ENCODE data around the gene SLC25A33.

The SLC25A33 gene

DNA sequence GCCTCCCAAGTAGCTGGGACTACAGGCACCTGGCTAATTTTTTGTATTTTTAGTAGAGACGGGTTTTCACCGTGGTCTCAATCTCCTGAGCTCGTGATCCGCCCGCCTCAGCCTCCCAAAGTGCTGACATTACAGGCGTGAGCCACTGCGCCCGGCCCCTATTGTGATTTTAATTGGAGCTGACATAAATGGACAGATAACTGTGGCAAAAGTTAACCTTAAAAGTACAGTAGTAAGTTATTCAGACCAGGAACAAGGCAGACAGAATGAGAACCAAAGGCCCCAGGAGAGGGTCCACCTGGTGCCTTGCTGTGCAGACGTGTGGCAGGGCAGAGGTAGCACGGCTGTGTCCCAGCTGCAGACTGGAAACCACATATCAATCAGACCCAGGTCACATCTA is 60.5 kb downstream of the SLC25A33 start:
- DNase-seq = no peak

DNA sequence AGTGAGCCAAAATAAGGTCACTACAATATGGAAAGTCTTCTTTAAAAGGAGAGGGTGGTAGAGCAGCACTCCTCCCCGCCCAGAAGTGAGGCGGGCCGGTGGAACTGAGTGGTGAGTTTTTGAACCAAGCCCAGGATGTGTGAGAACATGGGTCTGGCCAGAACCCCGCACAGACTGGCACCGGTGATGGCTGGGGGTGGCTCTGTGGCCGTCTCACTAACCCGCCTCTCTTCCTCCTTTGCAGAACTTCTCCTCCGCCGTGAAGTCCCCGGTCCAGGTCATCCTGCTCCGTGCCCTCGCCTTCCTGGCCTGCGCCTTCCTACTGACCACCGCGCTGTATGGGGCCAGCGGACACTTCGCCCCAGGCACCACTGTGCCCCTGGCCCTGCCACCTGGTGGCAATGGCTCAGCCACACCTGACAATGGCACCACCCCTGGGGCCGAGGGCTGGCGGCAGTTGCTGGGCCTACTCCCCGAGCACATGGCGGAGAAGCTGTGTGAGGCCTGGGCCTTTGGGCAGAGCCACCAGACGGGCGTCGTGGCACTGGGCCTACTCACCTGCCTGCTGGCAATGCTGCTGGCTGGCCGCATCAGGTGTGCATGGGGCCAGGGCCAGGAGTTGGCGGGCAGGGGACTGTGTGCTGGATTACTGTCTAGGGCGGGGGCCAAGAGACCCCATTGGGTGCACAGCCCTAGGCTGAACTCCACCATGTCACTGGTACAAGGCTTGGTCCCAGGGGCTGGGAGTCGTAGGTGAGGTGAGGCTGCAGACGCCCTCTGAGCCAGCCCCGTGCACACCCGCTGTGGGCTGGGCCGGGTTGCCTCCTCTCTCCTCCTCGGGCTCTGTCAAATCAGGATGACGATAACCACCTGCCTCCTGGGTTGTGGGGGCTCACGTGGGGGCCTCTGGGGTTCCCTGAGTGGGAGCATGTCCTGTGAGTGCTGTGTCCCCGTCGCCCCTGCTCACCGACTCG is 61.9 kb downstream of the SLC25A33 start:
- no peak for DNase-seq

DNA sequence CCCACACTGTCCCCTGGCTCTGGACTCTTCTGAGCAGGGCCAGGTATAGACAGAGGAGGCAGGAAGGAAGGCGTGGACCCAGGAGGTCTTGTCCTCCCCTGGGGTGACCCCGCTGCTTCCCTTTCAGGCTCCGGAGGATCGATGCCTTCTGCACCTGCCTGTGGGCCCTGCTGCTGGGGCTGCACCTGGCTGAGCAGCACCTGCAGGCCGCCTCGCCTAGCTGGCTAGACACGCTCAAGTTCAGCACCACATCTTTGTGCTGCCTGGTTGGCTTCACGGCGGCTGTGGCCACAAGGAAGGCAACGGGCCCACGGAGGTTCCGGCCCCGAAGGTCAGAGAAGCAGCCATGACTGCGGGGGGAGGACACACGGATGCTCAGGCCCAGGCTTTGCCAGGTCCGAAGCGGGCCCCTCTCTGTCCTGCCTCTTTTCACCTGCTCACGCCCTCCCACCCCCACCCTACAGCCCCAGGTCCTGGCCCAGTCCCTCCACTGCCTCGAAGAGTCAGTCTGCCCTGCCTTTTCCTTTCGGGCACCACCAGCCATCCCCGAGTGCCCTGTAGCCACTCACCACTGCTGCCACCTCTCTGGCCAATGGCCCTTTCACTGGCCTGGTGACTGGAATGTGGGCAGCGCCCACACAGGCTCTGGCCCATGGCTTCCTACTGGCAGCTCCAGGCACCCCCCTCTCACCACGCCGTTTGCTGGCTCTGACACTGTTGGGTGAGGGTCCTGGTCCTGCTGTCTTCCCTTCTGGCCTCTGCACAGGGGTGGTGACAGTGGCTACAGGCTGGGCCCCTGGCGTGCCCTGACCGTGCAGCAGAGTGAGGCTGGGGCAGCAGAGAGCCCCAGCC is 62.9 kb downstream of the SLC25A33 start:
- no peak for DNase-seq

DNA sequence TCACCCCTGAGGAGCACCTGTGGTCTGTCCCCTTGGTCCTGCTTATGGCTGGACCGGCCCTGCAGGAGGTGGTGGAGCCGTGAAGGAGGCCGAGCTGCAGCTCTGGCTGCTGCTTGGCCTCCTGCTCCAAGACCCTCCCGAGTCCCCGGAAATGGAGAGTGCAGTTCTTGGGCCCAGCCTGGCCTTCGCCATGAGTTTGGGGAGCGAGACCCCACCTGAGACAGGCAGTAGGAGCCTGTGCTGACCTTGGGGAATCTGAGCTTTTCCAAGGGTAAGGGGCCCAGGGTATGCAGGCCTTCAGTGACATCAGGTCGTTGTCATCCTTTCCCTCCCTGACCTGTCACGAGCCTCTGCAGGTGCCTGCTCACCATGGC is 63.5 kb downstream of the SLC25A33 start:
- DNase-seq = no peak

DNA sequence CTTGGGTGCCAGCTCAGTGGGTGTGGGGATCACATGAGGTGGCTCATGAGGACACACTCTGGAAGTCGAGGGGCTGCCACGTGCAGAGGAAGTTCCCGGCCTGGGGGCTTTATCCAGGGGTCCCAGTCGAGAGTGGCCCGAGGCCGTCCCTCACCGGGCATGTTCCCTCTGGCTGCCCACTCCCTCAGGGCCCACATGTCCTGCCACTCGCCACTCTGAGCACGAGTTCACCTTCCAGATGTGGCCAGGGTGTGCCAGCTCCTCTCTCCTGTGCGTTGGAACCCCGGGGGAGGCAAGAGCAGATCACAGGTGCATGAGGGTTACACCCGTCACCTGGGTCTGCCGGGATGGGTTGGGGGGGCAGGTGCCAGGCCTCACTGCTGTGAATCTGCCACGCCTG is 64.0 kb downstream of the SLC25A33 start:
- DNase-seq = no peak

DNA sequence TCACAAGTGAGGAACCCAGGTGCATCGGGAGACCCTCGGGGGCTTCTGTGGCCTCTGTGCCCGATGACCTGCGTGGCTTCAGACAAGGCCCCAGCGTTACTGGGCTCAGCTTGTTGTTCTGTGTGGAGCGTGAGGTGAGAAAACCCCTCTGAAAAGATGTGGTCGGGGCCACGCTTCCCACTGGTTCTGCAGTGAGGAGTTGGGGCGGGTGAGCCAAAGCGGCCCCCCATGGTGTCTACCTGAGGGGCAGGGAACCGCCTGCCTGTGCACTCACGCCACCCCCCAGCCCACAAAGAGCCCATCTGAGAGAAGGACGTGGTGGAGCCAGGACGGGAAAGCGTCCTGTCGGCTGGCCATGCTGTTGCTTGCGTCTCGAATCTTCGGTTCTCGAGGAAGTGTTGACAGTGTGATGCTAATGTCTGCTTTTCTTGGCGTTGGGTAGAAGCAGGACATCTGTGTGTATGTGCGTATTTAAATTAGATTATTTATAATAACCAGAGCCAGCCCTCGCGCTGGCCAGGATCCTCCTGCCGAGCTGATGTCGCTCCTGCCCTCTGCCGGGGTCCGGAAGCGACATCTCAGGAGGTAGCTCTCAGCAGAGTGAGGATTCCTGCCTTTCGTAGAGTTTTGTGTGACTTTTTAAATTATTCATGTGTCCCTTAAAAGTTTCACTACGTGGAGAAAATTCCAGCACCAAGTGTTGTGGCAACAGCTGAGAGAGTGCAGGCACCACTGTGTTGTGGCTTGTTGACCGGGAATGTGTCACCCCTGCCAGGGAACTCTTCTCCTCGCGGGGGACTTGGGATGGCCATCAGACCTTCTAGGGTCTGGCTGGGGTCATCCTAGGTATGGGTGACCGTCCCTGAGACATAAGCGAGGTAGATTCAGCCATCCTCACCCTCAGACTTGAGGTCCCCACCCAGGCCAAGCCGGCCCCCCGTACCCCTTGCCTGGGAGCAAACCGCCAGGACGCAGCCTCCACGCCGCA is 64.8 kb downstream of the SLC25A33 start:
- no peak for DNase-seq

DNA sequence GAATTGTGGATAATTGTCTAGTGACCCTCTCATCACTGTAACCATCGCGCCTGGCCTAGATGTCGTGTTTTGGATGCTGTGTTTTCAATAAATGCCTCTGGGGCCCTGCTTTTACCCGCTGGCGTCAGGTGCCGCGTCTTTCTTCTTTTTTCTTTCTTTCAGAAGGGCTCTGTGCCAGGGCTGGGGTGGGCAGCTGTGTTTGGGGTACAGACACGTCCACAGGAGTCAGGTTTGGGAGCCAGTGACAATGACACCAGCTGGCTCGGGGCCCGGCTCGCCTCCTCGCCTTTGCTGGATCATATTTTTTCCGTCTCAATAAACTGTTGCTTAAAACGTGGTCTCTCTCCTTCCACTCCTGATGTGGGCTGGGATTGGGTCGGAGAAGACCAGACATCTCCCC is 65.6 kb downstream of the SLC25A33 start:
- DNase-seq = no peak

DNA sequence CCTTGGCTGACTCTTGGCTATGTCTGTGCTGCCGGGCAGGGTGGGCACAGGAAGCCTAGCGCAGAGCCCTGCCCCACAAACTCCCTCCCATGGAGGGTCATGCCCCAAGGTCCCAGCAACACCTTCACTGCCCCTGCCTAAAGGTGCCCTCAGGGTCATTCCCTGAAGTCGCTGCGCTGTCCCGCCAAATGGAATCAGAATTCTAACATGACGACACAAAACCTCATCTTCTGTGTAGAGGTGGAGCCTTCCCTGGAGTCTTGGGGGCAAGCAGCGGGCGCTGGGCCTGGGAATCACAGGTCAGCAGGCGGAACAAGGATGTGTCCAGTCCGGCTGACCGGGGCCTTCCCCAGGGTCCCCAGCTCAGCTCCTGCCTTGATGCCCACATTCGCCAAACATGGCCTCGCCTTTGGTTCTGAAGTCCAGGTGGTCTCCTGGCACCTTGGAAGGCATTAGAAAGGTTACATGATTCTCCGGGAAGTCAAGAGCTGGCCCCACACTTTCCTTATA is 66.7 kb downstream of the SLC25A33 start:
- no peak for DNase-seq

DNA sequence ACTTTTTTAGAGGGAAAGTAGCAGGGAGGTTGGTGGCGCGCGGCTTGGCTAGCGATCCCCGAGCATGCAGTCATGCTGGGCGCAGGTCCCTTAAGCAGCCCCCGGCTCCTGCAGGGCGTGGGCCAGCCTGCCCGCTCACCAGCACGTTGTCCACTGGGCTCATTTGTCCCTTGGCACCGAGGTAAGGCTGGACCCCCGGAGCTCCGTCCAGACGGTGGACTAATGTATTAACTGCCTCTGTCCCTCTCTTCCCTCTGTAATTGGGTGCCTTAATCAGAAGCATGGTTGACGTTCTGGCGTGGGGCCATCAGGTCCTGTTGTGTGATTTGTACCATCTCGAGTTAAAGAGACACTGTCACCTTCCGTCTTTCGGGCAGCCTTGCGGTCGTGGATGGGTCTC is 67.2 kb downstream of the SLC25A33 start:
- DNase-seq = no peak

DNA sequence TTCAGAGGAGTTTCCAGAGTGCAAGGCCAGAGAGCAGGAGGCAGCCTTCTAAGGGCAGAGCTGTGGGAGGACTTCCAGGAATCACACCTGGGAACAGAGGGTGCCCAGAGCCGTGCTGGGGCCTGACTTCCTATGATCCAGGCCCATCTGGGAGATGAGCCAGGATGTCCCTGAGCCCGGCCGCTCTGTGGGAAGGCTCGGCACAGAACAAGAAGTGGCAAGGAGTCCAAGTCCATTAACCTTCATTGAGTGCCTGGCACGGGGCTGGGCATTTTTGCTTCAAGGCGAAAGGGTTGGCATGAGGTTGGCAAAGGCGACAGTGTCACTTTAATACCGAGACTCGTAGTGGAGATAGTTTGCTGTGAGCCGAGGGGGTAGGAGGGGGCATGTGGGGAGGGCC is 67.7 kb downstream of the SLC25A33 start:
- peak in 36 of 58 donors; percentile 14 to 82 (median 37) for DNase-seq

DNA sequence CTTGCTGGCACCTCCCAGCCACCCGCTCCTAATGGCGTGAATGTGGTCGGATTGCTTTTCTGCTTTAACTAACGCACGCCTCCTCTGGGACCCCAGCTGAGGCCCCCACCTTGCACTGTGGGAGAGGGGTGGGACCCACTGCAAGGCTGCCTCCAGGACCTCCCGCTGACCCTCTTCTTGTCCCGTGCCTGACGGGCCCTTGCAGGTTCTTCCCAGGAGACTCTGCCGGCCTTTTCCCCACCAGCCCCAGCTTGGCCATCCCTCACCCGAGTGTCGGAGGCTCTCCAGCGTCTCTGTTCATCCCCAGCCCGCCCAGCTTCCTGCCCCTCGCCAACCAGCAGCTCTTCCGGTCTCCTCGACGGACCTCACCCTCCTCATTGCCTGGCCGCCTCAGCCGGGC is 68.1 kb downstream of the SLC25A33 start:
- DNase-seq = no peak

DNA sequence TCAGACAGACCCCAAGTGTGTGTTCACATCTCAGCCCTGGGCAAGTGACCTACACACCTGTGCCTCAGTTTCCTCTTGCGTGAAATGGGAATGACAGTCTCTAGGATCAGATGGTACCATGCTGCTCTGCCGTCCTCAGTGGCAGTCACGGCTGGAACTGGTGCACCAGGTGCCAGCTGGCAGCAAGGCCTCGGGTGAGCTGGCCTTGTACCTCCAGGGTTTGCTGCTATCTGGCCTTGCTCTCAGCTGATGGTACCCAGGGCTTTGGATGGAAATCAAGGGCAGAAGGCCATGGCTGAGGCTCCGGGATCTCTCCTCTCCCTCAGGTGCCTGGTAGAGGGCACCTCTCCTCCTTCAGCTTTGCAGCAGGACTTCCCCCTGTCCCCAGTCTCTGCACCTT is 70.7 kb downstream of the SLC25A33 start:
- DNase-seq = no peak

DNA sequence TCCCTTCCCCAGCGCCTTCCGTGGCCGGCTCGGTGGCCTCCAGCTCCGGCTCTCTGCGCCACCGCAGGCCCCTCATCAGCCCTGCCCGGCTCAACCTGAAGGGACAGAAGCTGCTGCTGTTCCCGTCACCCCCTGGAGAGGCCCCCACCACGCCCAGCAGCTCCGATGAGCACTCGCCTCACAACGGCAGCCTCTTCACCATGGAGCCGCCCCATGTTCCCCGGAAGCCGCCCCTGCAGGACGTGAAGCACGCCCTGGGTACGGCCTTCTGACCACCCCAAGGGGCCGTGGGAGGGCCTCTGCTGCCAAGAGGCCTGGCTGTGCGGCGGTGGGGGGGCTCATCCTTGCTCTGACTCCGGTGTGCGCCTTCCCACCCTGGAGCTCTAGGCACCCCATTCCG is 71.3 kb downstream of the SLC25A33 start:
- DNase-seq = no peak

DNA sequence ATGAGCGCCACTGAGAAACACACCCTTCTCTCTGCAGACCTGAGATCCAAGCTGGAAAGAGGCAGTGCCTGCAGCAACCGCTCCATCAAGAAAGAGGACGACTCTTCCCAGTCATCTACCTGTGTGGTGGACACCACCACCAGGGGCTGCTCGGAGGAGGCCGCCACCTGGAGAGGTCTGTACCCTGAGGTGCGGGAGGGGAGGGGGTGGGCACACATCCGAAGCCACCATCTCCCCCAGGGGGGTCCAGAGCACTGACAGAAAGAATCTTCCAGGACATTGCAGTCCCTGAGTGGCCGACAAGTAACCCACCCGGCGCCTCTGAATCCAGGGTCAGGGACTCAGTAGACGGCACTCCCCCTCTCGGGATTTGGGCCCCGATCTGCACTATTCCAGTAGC is 72.5 kb downstream of the SLC25A33 start:
- DNase-seq = no peak

DNA sequence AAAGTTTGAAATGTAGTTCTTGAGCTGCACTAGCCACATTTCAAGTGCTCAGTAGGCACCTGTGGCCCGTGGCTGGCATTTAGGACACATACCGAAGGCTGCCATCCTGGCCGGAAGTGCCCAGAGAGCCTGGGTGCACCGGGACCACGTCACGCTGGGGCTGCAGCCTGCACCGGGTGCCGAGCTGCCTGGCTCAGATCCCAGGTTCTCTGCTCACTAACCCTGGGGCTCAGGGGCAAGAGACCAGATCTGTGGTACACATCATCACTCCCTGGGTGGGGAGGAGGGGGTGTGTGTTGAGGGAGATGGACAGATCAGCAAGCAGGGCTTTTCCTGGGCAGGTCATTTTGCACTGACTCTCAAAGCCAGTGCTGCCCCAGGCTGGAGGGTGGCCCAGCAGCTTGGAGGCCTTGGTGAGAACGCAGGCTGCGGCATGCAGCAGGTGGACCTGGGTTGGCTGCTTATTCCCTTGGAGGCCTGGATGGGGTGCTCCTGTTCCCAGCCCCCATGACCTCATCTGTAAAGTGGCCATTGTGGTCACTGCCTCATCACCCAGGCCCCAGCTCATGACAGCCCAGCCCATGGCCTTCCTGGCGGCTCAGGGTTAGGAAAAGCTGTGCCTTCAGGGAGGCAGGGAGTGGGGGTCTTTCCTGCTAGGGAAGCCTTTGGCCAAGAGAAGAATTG is 73.0 kb downstream of the SLC25A33 start:
- DNase-seq = no peak

DNA sequence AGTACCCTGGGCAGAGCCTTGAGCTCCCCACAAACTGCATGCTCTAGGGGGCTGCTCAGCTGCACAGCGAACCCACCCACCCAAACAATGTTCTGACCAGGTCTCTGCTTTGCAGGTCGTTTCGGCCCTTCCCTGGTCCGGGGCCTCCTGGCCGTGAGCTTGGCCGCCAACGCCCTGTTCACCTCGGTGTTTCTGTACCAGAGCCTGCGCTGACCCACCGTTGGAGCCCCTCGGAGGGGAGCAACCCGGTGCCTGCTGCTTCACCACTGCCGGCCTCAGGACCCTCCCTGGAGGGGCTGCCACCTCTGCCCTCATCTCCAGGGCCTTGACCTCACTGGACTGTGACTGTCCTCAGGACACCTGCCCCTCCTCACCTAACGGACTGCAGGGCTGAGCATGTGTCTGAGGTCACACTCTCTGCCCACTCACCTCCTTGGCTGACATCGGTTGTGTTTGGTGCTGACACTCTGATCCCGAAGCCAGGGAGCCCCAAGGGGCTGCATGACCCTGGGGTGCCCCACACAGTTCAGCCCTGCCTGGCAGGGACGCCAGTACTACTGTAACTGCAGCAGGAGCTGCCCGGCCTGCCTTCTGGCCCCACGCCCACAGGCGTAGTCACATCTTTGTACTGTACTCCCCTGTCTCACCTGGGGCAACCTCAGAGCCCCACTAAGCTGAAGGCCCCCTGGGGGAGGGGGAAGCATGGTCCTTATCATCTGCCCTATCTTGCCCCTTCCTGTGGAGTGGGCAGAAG is 73.8 kb downstream of the SLC25A33 start:
- DNase-seq = no peak

DNA sequence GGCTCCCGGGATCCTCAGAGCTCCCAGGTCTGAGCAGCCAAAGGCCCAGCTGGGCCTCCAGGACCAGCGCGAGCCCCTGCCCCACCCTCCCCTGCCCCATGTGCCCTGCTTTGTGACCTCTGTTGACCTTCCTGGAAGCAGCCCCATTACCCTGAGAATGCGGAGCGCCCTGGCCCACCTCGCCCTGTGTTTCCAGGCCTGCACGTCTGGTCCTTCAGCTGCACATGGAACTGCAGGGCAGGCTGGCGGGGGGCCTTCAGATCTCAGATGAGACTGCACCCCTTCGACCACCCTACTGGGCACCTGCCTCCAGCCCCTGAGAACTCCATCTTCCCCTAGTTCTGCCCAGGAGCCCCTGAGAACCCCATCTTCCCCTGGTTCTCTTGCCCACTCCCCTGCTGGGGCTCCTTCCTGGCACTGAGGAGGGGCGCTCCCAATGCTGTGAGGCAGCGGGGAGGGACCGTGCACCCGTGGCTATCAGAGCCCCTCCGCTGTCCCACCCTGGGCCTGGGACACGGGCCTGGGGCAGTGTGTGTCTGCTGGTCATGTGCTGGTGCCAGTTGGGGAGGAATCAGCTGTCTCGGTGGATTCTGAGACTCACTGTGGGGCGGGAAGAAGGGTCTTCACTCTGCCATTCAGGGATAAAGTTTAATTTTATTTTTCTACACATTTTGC is 74.5 kb downstream of the SLC25A33 start:
- no peak for DNase-seq

DNA sequence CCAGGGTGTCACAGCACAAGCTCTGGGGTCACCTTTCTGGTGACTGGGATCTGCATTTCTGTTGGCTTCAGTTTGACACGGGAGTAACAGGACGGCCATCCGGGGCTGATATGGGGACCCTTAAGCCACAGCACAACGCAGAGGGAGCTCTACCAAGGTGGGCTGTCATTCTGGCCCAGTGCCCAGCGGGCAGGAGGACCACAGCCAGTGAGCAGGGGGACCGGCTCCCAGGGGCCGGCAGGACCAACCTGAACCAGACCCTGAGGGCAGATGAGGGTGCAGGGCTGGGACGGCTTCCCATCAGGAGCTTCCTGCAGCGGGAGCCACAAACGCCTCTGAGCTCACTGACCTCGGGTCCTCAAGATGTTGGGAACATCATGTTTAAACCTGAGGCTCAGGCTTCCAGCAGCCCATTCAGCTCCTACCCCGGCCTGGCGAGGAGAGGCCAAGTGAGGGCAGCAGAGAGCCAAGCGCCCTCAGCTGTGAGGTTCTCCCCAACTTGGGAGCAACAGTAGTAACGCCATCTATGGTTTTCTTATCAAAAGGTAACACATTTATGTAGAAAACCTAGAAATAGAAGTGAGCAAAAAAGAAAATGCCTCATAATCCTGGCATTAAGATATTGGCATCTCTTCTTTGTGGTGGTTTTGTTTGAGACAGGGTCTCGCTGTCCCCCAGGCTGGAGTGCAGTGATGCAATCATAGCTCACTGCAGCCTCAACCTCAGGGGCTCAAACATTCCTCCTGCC is 76.2 kb downstream of the SLC25A33 start:
- DNase-seq = peak in 29 of 58 donors; percentile 4 to 57 (median 26)
